Mesenchymal stem cell (in vitro differentiated cells and primary cell): Measurements from ENCODE around the gene BTN2A1.
A peak's percentile ranks its signal among the peaks of the same experiment; 100 is the strongest.

Experiments used
- DNase-seq: peaks from one replicate; pipeline ENCODE4 v3.0.0-alpha.2; 2013
- H2AFZ ChIP-seq: one replicate; pipeline ENCODE4 v1.6.1; 2013; ENCODE audit warnings: low read depth, mild to moderate bottlenecking, control low read depth, inconsistent platforms, low read length, moderate library complexity
- H2AK5ac ChIP-seq: 2 replicates; pipeline ENCODE4 v1.6.1; 2013; ENCODE audit warnings: low read length, moderate library complexity, mild to moderate bottlenecking, inconsistent platforms; ENCODE audit not compliant: severe bottlenecking
- H2BK120ac ChIP-seq: one replicate; pipeline ENCODE4 v1.6.1; 2013; ENCODE audit warnings: low read depth, mild to moderate bottlenecking, inconsistent platforms, low read length, moderate library complexity
- H2BK12ac ChIP-seq, 2 experiments: one replicate each; pipeline ENCODE4 v1.6.1; 2013; ENCODE audit warnings: inconsistent platforms in 2 of 2, low read length in 2 of 2, mild to moderate bottlenecking in 2 of 2, moderate library complexity in 2 of 2, control low read depth in 1 of 2
- H2BK15ac ChIP-seq: one replicate; pipeline ENCODE4 v1.6.1; 2013; ENCODE audit warnings: mild to moderate bottlenecking, low read depth, inconsistent platforms; ENCODE audit not compliant: poor library complexity, severe bottlenecking
- H2BK5ac ChIP-seq: 2 replicates; pipeline ENCODE4 v1.6.1; 2013; ENCODE audit warnings: low read depth, mild to moderate bottlenecking, low read length, control low read depth, inconsistent platforms; ENCODE audit not compliant: poor library complexity, severe bottlenecking
- H3K14ac ChIP-seq, 2 experiments: one replicate each; pipeline ENCODE4 v1.6.1; 2013; ENCODE audit warnings: inconsistent platforms in 2 of 2, low read length in 2 of 2, control low read depth in 1 of 2, mild to moderate bottlenecking in 1 of 2, moderate library complexity in 1 of 2
- H3K18ac ChIP-seq, 2 experiments: one replicate each; pipeline ENCODE4 v1.6.1; 2013; ENCODE audit warnings: inconsistent platforms in 2 of 2, low read length in 2 of 2, control low read depth in 1 of 2, low read depth in 1 of 2, mild to moderate bottlenecking in 1 of 2
- H3K23ac ChIP-seq, 2 experiments: one replicate each; pipeline ENCODE4 v1.6.1; 2013; ENCODE audit warnings: inconsistent platforms in 2 of 2, low read length in 2 of 2, mild to moderate bottlenecking in 2 of 2, moderate library complexity in 2 of 2, control low read depth in 1 of 2
- H3K27ac ChIP-seq: 2 replicates; pipeline ENCODE4 v1.5.1; 2013; ENCODE audit warnings: mild to moderate bottlenecking, moderate library complexity, low read length, control low read depth, inconsistent platforms; ENCODE audit not compliant: poor library complexity, severe bottlenecking
- H3K27me3 ChIP-seq, 2 experiments: 2 replicates each; pipeline versions ENCODE4 v1.6.1 to v1.7.0; 2013; ENCODE audit warnings: low read length in 2 of 2, mild to moderate bottlenecking in 2 of 2, moderate library complexity in 2 of 2, control low read depth in 1 of 2, inconsistent platforms in 1 of 2; ENCODE audit not compliant: control insufficient read depth in 1 of 2, insufficient read depth in 1 of 2
- H3K36me3 ChIP-seq, 2 experiments: 2 replicates each; pipeline versions ENCODE4 v1.6.1 to v1.7.0; 2013; ENCODE audit warnings: low read length in 2 of 2, control low read depth in 1 of 2, inconsistent platforms in 1 of 2, low read depth in 1 of 2, mild to moderate bottlenecking in 1 of 2; ENCODE audit not compliant: insufficient read depth in 2 of 2, control insufficient read depth in 1 of 2
- H3K4ac ChIP-seq, 2 experiments: one replicate each; pipeline ENCODE4 v1.6.1; 2013; ENCODE audit warnings: inconsistent platforms in 2 of 2, low read length in 2 of 2, mild to moderate bottlenecking in 2 of 2, moderate library complexity in 2 of 2, control low read depth in 1 of 2, low read depth in 1 of 2
- H3K4me1 ChIP-seq: 2 replicates; pipeline ENCODE4 v1.6.1; 2013; ENCODE audit warnings: low read depth, low read length, control low read depth; ENCODE audit not compliant: control insufficient read depth, insufficient read depth
- H3K4me2 ChIP-seq: 2 replicates; pipeline ENCODE4 v1.6.1; 2013; ENCODE audit warnings: low read length, mild to moderate bottlenecking, inconsistent platforms; ENCODE audit not compliant: poor library complexity, severe bottlenecking
- H3K4me3 ChIP-seq, 2 experiments: 2 replicates each; pipeline versions ENCODE4 v1.5.1 to v1.7.0; 2013; ENCODE audit warnings: low read length in 2 of 2, mild to moderate bottlenecking in 2 of 2, control low read depth in 1 of 2, low read depth in 1 of 2; ENCODE audit not compliant: insufficient read depth in 1 of 2
- H3K79me1 ChIP-seq: replicated peaks from 2 replicates; pipeline ENCODE4 v1.6.1; 2013; ENCODE audit warnings: mild to moderate bottlenecking, control low read depth, low read length, inconsistent platforms; ENCODE audit not compliant: poor library complexity, severe bottlenecking
- H3K9ac ChIP-seq: 2 replicates; pipeline ENCODE4 v1.7.0; 2013; ENCODE audit warnings: mild to moderate bottlenecking, low read length, moderate library complexity
- H3K9me3 ChIP-seq: 2 replicates; pipeline ENCODE4 v1.7.0; 2013; ENCODE audit warnings: mild to moderate bottlenecking, low read length; ENCODE audit not compliant: control insufficient read depth
- H4K8ac ChIP-seq: one replicate; pipeline ENCODE4 v1.6.1; 2013; ENCODE audit warnings: inconsistent platforms, mild to moderate bottlenecking, low read length, moderate library complexity
- H4K91ac ChIP-seq: one replicate; pipeline ENCODE4 v1.6.1; 2013; ENCODE audit warnings: mild to moderate bottlenecking, low read length, inconsistent platforms
- WGBS: methylation state at CpG from one replicate; pipeline ENCODE4 v1.1.7; 2013; ENCODE audit warnings: mixed read lengths; 5-methylcytosine and 5-hydroxymethylcytosine counted together

Gene BTN2A1

DNA sequence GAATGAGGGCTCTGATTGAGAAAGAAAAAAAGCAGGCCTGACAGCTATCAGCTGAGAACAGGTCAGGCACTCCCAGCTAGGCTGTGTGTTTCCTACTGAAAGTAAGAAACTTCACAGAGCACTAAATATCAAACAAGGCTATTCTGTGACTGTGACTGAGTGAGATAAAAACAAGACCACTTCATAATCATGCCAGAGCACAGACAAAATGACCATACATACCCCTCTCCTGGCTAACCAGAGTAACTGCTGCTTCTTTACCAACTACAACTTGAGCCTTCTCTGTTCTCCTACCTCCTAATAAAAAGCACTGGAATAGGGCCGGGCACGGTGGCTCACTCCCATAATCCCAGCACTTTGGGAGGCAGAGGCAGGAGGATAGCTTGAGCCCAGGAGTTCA is 35.5 kb downstream of the BTN2A1 start:
- H3K4me3 ChIP-seq, result no peak overlapping the region
- no peak overlapping the region for H4K91ac ChIP-seq
- 94% methylated on average over 2 of the region's 2 CpGs for WGBS
- no peak overlapping the region for H2AFZ ChIP-seq
- no peak overlapping the region for H3K9ac ChIP-seq
- no peak overlapping the region for H2BK5ac ChIP-seq
- no peak overlapping the region for H3K4ac ChIP-seq
- H3K14ac ChIP-seq, result no peak overlapping the region
- no peak overlapping the region for H2AK5ac ChIP-seq
- H3K27me3 ChIP-seq, result no peaks in the 10 kb centered on the region
- no peak overlapping the region for H3K27ac ChIP-seq
- H3K36me3 ChIP-seq, result no peaks in the 10 kb centered on the region
- DNase-seq, result peak; percentile 46
- H2BK15ac ChIP-seq, result no peak overlapping the region
- H2BK12ac ChIP-seq, result no peak overlapping the region
- H3K9me3 ChIP-seq, result no peaks in the 10 kb centered on the region
- no peaks in the 10 kb centered on the region for H3K4me1 ChIP-seq
- H3K4me2 ChIP-seq, result no peak overlapping the region
- no peaks in the 10 kb centered on the region for H3K79me1 ChIP-seq
- H3K23ac ChIP-seq, result no peak overlapping the region
- no peak overlapping the region for H4K8ac ChIP-seq
- no peak overlapping the region for H2BK120ac ChIP-seq
- no peak overlapping the region for H3K18ac ChIP-seq

DNA sequence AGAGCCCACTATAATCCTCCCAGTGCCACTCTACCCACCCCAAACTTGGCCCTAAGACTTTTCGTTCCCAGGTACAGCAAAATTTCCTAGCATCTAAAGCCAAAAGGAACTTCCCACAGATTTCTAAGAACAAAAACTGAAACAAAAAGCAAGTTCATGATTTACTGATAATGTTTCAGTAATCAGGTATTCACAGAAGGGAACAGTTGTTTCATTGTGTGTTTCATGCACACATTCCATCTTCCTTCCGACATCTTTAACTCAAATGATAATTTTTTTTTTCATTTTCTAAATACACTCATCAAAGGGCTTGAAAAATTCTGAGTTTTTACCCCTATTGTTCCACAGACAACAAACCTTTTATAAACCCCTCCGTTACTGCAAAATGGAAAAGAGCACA is 36.4 kb downstream of the BTN2A1 start:
- Histone ChIP-seq H3K9me3 (no peaks in the 10 kb centered on the region), H3K18ac (no peak overlapping the region), H2BK120ac (no peak overlapping the region), H2BK12ac (no peak overlapping the region), H2AFZ (no peak overlapping the region), H4K8ac (no peak overlapping the region), H3K23ac (no peak overlapping the region), H3K14ac (no peak overlapping the region), H3K36me3 (no peaks in the 10 kb centered on the region), H2BK5ac (no peak overlapping the region), H3K27ac (no peak overlapping the region), H3K9ac (no peak overlapping the region), H3K4me1 (no peaks in the 10 kb centered on the region), H3K4me3 (no peak overlapping the region), H3K27me3 (no peaks in the 10 kb centered on the region), H3K79me1 (no peaks in the 10 kb centered on the region), H3K4me2 (no peak overlapping the region), H4K91ac (no peak overlapping the region), H2AK5ac (no peak overlapping the region), H3K4ac (no peak overlapping the region), H2BK15ac (no peak overlapping the region)
- 94% methylated on average over 3 of the region's 3 CpGs for WGBS
- DNase-seq, result no peak

DNA sequence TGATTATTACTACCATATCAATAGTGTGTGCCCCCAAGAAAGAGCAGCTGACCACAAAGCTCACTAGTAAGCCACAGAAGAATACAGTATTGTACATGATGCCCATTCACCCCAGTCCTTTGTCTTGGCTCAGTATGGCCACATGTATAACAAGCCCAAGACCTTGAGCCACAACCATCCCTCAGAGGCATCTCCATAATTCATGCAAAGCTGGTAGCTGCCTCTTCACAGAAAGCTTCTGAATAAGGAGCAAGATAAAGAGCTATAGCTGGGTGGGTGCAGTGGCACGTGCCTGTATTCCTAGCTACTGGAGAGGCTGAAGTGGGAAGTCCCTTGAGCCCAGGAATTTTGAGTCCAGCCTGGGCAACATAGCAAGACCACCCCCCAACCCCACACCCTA is 37.5 kb downstream of the BTN2A1 start:
- H2AK5ac ChIP-seq, result no peak overlapping the region
- H3K79me1 ChIP-seq, result no peaks in the 10 kb centered on the region
- H3K27ac ChIP-seq, result no peak overlapping the region
- no peak overlapping the region for H4K8ac ChIP-seq
- H3K14ac ChIP-seq, result no peak overlapping the region
- H2BK5ac ChIP-seq, result no peak overlapping the region
- no peak overlapping the region for H3K23ac ChIP-seq
- no peaks in the 10 kb centered on the region for H3K36me3 ChIP-seq
- no peak overlapping the region for H3K4me2 ChIP-seq
- H3K4ac ChIP-seq, result no peak overlapping the region
- no CpG with 5 or more reads among the region's 1 CpG for WGBS
- H3K27me3 ChIP-seq, result no peaks in the 10 kb centered on the region
- no peak overlapping the region for H3K18ac ChIP-seq
- H3K4me1 ChIP-seq, result no peaks in the 10 kb centered on the region
- H3K9ac ChIP-seq, result no peak overlapping the region
- no peak overlapping the region for H2AFZ ChIP-seq
- DNase-seq, result no peak
- no peak overlapping the region for H2BK15ac ChIP-seq
- no peak overlapping the region for H3K4me3 ChIP-seq
- no peak overlapping the region for H2BK120ac ChIP-seq
- no peak overlapping the region for H4K91ac ChIP-seq
- H2BK12ac ChIP-seq, result no peak overlapping the region
- no peaks in the 10 kb centered on the region for H3K9me3 ChIP-seq

DNA sequence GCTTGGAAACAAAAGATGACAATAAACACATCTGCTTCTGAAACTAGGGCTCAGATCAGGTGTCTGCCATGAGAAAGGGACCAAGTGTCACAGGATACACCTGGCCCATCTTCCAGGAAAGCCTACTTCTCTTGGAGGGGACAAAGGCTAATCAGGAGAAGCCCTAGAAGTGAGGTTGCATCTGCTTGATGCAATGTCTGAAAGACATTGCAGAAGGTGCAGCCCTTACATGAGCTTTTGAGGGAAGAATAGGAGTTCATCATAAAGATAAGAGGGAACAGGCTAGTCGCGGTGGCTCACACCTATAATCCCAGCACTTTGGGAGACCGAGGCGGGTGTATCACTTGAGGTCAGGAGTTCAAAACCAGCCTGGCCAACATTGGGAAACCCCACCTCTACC is 39.9 kb downstream of the BTN2A1 start:
- Histone ChIP-seq H3K4ac (no peak overlapping the region), H3K14ac (no peak overlapping the region), H3K9ac (no peak overlapping the region), H2BK120ac (no peak overlapping the region), H3K4me2 (no peak overlapping the region), H3K23ac (no peak overlapping the region), H2BK5ac (no peak overlapping the region), H4K8ac (no peak overlapping the region), H3K36me3 (no peaks in the 10 kb centered on the region), H3K18ac (no peak overlapping the region), H3K4me3 (no peak overlapping the region), H2AK5ac (no peak overlapping the region), H3K27ac (no peak overlapping the region), H2BK15ac (no peak overlapping the region), H2AFZ (no peak overlapping the region), H3K9me3 (no peaks in the 10 kb centered on the region), H3K27me3 (peaks cover 14 to 19% of the 10 kb centered on the region in 2 experiments), H3K79me1 (no peaks in the 10 kb centered on the region), H2BK12ac (no peak overlapping the region), H4K91ac (no peak overlapping the region), H3K4me1 (peaks cover 5% of the 10 kb centered on the region)
- DNase-seq, result no peak
- 100% methylated on average over 2 of the region's 4 CpGs for WGBS
